ENCODE data around the gene FMNL3. TPM values are rescaled to one million over a fixed set of nuclear protein-coding genes. Genes with fewer than 3 reads are reported as not detected.

Gene FMNL3
- polyA plus RNA-seq, 5 donors = 50.1 to 64.3 (median 52.5) TPM

DNA sequence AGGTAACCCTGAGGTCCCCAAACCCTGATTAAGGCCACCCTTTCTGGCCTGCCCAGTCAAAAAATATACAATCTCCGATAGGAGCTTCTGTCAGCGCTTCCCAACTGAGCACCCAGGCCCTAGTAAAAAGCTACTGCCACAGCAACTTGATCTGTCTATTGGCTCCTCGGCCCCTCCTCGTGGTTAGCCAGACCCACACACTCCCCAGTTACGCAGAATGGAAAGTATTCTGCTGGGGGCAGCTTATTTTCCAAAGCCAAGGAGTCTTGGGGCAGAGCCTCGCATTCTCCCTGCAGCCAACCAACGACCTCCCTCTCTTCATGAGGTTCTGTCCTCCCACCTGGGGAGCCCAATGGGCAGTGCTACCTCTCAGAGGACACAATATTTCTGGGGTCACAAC lies 32.1 kb downstream of the FMNL3 start:
- no peak for DNase-seq

DNA sequence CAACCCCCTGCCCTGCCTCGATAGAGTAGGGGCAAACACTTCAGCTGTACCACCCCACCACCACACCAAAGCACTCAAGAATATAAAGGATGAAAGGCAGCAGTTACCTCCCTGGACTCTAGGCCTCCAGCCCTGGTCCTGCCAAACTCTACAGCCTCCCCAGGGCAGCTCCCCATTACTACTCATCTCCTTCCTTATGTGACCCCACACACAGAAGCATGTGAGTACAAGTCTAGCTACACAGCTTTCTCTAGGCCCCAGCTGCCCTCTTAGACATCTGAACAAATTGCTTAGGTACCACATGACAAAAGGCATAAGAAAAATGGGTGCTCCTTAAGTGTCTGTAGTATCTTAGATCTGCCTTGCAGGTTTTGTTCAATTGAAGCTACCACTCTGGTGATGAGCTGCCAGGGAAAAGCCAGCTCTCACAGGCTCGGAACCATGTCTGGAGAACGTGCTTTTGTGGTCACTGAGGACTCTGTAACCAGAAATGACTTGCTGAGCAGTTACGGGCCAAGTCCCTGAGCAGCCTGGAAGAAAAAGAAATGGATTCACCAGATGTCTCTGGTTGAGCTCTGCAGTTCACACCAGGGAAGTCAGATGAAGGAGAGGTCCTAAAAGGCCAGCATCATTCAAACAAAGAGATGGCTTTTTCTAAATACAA lies 32.8 kb downstream of the FMNL3 start:
- DNase-seq = no peak

DNA sequence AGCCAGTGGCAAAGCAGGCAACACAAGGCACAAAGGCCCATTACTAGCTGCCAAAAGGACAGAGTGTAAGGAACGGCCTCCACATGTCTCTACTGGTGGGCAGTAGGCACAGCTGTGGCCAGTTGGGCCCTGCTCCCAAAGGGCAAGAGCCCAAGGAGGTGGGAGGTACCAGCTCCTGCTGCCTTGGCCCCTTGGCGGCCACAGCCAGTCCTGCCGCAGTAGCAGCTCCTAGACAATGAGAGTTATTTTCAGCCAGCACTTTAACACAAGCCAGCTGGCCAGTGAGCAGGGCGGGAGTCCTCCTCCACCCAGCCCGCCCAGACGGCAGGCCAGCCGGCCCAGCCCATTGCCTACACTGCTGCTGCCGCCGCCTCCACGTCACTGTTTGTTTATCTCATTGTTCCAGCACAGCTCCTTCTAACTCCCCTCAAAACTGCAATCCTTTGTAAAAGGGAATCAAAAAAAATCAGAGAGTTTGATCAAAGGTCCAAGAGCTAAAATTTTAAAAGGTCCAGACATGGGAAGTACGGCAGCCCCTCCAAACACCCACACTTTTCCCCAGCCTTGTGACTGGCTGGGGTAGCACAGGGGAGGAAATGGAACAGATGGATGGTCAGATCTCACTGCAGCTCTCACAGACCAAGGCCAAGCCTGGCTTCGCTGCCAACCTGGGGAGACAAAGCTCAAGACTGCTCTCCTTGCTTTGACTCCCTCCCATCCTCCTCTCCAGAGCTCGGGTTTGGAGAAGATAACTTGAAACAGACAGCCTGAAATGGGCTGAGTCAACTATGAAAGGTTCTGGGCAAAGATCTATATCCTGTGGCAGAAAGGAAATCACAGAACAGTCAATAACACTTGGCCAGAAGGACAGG lies 33.5 kb downstream of the FMNL3 start:
- peak; percentile 95 for DNase-seq

DNA sequence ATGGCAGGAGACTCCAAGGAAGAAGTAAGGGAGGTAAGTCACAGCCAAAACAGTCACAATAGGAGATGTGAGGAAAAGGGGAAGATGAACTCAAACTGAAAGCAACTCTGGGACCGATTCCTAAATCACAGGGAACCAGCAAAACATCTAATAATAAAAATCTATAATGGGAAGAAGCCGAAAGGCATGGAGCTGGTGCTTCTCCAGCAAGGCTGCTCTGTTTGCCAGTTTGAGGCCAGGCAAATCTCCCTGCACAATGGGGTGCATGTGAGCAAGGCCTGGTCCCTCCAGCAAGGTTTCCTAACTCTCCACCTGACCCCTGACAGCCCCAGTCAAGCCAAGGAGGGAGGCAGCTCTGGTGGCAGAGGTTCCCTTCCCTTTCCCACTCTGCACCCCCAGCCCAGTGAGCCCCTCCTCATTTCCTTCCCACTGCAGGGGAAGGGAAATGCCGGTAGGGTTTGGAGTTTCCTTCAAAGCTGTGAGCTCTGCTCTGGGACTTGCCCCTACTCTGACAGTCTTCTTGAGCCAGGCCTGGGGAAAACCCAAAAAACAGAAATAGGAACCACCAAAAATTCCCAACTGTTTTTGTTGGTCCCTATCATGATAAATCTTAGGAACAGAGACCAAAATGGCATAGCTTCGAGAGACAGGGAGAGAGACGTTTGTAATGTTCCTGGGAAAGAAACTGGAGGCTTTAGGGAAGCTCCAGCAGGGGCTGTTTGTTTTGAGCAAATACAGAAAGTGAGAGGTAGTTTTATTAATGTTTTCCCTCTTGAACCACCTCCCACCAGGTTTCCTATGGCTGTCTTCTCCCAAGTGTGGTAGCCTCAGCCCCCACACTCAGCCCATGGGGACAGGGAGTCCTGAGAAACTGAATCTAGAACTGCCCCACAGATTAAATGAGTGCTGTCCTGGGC lies 34.6 kb downstream of the FMNL3 start:
- DNase-seq = no peak

DNA sequence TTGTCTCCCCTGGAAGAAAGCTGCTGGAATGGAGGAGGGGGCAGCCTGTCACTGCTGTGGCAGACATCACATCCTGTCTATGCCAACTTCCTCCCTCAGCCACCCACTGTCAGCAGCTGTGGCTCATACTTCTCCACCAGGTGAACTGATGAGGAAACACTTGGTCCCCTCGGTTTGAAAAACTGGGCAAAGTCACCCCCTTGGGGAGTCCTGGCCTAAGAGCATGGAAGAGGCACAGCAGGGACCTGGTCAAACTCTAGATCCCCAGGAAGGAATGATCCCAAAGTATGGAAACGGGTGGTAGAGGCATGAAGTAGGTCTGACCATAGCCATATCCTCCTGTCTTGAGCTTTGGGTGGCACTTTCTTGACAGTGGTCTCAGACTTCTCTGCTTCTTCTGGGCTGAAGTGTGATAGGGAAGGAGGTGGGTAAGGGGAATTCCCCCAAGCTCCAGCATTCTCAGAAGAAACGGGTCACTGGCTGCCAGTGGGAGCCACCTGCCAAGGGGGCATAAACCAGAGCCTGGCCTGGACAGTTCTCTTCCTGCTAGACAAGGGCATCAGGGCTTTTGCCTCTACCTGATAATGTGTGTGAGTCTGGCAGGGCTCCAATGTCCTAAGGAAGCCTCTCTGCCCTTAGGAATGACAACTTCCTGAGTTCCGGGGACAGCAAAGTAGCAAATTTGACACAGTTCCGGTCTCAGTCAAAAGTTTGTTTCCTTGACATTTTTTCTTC lies 36.0 kb downstream of the FMNL3 start:
- no peak for DNase-seq

DNA sequence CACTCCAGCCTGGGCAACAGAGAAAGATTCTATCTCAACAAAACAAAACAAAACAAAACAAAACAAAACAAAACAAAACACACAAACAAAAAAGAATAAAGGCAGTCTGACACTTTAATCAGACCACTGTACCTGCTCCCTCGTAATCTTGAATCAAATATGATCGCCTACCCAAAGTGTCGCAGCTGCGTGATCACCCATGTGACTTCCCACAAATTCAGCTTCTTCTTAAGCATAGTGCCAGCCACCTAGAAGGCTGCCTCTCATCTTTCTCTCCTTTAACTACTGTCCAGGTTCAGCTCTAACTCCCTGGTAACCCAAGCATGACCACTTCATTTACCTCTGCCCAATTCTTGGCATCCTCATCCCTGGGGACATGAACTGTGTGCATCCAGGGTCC lies 37.4 kb downstream of the FMNL3 start:
- no peak for DNase-seq

DNA sequence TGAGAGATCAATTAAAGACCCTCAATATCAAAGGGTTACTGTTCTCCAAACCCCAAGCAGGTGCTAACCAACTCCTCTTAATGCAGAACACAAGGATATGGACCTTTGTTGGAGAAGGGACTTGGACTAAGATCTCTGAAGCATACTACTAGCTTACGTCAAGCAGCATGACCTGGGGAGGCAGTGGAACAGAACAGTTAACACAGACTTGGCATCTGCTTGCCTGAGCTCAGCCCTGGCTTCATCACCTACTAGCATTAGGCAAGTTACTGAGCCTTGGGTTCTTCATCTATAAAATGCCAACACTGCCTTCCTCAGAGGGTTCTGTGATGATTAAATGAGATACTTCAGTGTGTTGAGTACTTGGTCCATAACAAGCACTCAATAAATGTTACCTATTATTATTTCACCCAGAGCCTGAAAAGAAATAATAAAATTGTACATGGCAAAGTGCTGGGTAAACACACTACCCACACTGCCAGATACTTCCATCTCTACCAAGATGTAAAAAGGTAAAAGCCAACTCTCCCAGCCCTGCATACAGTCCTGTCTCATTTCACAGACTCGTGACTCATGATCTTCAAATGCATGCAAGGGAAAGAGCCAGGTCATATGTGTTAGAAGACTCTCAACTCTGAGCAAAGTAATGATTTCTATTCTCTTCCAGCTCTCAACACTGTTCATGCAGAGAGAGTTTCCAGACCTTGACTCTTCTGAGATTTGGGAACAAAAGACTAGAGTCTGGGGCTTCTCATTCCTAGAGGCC lies 39.7 kb downstream of the FMNL3 start:
- no peak for DNase-seq

DNA sequence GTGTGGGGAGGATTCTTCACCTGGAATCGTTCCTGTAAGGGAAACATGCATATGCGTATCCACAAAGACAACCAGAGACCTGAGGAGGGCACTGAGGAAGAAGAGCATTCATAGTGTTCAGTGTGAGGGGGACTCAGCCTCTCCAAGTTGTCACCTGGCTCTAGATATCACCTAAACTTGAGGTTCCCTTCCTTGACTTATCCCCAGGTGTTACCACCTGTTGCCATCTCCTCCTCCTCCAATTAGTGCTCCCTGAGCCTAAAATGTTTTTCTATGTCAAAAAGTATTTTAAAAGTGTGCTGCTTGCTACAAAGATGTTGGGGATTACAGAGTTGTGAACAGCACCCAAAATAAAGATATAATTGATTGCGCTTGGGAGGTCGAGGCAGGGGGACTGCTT lies 41.0 kb downstream of the FMNL3 start:
- DNase-seq = no peak

DNA sequence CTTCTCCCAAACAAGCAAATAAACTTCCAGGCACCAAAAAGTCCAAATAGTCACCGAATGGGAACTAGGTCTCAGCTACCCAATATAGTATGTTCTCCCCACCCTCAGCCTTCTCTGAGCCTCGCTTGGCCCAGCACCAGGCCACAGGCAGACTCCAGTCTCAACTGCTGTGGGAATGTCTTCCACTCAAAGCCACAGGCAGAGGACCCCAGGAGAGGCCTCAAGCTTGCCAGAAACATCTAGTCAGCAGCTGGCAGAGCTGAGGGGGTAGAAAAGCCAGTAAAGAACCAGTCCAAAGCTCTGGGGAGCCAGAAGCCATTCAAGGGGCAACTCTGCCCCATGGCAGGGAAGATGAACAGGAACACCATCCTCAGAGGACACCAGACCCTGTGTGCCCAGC lies 41.8 kb downstream of the FMNL3 start:
- DNase-seq = no peak

DNA sequence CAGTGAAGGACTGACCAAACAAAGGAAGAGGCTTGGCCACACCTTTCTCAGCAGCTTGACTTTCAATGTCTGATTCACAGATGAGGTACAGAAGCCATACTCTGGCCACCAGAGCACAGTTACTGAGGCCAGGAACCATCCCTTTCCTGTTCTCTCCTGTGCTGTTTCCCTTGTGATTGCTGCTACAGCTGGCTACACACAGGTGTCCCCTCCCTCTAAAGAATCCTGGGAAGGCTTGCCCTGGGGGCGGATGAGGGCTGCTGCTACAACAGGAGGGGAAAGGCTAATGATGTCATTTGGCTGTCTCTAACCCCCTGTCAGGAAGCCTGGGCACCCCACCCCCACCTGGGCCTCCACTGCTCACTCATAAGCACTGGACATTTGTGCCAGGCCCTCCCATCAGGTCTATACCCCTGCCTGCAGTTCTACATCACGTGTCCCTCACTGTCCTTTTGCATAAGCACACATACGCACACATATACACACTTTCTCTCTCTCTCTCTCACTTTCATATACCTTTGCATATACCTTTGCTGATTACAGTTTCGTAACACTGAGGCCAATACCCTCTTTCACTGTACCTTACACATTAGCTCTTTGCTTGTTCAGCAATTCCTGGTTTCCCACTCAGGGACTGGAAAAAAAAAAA lies 42.5 kb downstream of the FMNL3 start:
- no peak for DNase-seq

DNA sequence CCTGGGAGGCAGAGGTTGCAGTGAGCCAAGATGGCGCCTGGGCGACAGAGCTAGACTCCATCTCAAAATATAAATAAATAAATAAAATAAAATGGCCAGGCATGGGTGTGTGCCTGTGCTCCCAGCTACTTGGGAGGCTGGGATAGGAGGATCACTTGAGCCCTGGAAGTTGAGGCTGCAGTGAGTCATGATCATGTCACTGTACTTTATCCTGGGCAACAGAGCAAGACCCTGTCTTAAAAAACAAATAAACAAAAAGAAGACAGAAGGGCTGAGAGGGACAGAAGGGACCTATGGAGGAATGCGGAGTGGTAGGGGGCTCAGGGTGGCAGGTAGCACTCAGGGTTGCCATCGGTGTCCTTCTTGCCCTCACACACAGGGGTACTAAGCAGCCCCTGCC lies 43.0 kb downstream of the FMNL3 start:
- DNase-seq = no peak

DNA sequence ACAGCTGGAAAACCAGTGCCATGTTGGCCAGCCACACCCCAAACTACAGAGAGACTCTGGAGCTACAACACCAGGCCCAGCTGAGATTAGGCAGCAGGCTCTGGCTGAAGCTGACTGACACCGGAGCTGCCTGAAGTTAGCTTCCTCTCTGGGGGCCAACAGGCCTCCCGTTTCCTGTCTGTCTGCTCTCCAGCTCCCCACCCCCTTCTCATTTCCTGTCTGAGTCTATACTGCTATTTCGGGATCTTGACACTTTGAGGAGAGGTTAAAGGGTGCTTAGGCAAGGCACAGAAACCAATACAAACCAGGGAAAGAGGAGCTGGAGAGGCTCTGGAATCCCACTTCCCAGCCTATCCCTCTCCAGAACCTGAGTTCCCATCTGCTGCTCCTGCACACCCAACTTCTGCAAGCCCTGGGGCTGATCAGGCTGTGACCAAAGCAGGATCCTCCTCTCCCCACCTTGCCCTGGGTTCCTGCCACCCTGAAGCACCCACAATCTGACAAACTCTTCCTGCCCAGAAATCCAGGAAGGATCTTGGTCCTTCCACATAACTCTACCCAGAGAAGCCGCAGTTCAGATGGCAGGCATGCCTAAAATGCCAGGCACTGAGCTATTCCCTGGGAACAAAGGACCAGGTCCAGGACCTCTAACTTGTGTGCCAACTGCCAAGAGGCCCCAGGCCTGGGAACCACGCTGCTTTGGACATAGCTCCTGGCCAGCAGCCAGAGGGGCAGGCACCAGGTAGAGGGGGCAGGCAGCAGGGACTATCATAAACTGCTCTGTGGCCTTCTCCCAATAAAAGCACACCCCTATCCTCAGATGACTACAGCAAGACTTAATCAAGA lies 44.0 kb downstream of the FMNL3 start:
- peak; percentile 83 to 88 for DNase-seq

DNA sequence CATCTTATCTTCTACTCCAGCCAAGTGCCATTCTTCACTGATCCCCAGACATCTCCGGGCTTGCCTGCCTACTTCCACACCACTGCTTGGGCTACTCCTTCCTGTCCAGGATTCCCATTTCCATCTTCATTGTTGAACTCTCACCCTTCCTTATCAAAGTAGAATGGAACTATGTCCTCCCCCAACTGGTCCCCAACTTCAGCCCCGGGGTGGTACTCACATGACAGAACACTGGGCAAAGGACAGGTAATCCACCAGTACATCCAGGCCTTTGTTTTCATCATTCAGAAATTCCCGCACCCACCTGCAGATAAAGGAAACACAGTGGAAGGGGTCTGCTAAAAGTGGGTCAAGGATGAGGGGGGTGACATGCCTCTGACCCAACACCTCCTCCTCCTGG lies 45.5 kb downstream of the FMNL3 start:
- DNase-seq = no peak

DNA sequence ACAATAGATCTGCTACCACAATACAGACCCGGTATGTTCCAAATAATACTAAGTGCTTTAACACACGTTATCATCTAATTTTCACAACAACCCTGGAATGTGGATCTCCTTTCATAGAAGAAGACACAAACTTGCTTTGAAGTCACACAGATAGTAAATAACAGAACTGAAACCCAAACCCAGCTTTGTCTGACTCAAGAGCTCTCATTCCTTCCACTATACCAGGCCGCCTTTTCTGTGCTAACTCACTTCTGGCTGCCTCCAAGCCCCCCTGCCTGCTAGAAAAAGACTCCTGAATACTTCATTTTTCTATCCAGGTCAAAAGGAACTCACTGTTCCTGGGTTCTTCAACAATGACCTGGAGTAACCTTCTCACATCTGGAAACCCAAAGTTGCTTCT lies 46.0 kb downstream of the FMNL3 start:
- DNase-seq = no peak

DNA sequence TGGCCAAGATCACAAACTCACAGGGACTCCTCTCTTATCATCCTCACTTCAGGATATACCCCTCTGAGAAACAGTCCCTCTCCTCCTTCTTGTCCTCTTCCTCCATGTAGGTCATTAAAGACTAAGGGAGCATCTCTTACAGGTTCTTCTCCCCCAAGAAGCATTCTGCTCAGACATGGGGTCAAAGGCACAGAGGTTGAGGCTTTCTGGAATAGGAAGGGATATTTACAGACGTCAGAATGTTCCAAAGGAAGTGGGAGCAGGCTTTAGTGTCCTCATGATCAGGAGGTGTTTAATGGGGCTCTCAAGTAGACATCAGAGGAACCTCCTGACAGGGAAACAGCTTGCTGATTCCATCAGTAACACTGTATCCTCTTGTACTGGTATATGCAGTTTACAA lies 47.5 kb downstream of the FMNL3 start:
- DNase-seq = no peak

DNA sequence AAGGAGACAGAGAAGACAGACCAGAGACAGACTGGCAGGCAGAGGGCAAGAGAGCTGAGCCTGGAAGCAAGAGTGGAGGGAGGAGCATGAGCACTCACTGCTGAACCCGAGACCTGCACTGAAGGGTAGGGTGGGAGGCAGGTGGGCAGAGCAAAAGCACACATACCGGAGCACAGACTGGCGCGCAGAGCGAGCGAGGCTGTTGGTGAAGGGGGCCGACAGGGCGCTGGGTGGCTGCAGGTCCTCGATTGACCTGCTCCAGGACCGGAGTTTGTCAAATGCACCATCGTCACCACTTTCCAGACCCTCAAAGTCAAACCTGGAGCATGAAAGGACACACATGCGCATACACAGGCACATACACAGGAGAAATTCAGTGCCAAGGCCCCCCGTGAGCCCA lies 48.9 kb downstream of the FMNL3 start:
- DNase-seq = no peak

DNA sequence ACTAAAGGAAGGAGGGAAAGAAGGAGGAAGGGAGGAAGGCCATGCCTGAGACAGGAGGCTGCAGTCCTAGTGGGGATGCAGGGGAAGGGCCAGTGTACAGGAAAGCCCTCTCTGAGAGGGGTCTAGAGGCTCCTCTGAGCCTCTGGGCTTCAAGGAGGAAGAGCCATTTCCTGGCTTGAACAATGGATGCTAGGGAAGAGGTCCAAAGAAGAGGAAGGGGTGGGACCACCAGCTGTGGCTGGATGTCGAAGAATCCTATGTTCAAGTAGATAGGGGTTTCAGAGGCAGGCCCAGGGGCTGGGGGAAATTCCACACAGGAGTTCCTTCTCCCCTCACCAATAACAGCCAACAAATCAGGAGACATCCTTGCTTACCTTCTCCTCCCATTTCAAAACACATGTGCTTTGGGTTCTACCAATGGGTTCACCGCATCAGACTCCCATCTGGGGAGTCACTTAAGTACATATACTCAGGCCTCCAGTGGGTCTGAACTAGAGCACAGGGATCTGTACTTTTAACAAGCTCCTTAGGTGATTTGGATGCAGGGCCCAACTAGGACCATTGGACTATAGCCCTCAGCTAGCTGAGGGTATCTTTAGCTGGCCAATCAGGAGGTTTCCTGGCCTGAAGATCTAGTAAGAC lies 51.5 kb downstream of the FMNL3 start:
- no peak for DNase-seq

DNA sequence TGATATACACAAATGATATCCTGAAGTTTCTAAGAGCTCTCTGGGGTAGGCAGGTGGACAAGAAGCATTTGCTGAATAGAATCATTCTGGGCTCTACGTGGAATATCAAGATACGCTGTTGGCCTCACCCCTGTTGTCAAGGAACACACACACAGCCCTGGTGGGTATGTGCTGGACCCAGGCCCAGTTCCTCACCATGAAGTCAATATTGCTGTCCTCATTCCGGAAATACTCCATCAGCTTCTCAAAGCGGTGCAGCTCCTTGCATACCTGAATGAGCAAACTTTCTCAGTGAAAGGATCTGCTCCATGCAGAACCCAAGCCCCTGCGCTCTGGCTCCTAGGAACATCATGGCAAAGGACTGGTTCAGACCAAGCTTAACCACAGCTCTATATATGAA lies 52.5 kb downstream of the FMNL3 start:
- no peak for DNase-seq
